Measurements from ENCODE around the gene TWF1. TPM values are rescaled to one million over a fixed set of nuclear protein-coding genes. Genes with fewer than 3 reads are reported as not detected.

Gene TWF1
- total and polyA plus RNA-seq, 2 of the 8 experiments (the other 6 are each of a cell fraction or from before 2014, with no cell fraction given), result 7.6 to 27.9 TPM

DNA sequence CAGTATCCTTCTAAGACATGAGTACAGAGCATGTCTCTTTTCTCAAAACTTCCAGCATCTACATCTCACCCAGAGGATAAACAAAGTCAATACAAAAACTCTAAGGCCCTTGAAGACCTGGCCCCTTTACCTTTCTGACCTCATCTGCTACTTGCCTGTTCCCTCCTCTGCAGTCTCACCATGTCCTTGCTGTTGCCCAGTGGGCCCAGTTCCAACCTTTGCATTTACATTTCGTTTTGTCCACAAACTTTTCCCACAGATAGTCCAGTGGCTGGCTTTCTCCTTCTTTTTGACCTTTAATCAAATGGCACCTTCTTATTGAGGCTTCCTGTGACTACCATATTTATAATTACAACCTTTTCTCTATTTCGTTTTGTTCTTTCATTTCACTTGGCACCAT is 45.7 kb downstream of the TWF1 start:
- Histone ChIP-seq H3K9ac (replicated peaks in 1 of 4; ENCODE audit: extremely low read depth in 1 of 4, low read depth in 3 of 4, low read length in 3 of 4) (no peak overlapping the region), H3K56ac (replicated peaks; ENCODE audit: insufficient read length, low read depth, low read length) (no peak overlapping the region), H3K4me2 (ENCODE audit: insufficient read depth in 1 of 2, low read depth in 2 of 2, low read length in 2 of 2) (peak overlapping the region; percentile 39 to 81; a peak in 3 of 4 replicates), H2BK20ac (ENCODE audit: low read length) (peak overlapping the region; percentile 55; the same call in 1 of the 2 replicates), H3K9me3 (ENCODE audit: insufficient read depth in 2 of 2, low read depth in 1 of 2, low read length in 1 of 2) (no peaks in the 10 kb centered on the region), H2AK5ac (ENCODE audit: low read depth, low read length) (no peak overlapping the region), H4K20me1 (replicated peaks in 1 of 2; ENCODE audit: control insufficient read depth in 1 of 2, insufficient read depth in 2 of 2, low read length in 2 of 2) (no peaks in the 10 kb centered on the region), H3K4me3 (ENCODE audit: extremely low read depth in 1 of 4, insufficient read depth in 2 of 4, low read depth in 3 of 4, low read length in 4 of 4) (peak overlapping the region in 1 of 4 experiments; percentile 80; a peak in 1 of 8 replicates), H3K79me1 (ENCODE audit: low read depth, low read length) (no peaks in the 10 kb centered on the region), H3K79me2 (ENCODE audit: control insufficient read depth in 1 of 2, insufficient read depth in 2 of 2, low read length in 2 of 2) (peaks cover 0 to 8% of the 10 kb centered on the region in 2 experiments; a peak in 1 of 4 replicates), H2AFZ (ENCODE audit: low read length) (no peak overlapping the region), H3K36me3 (ENCODE audit: control insufficient read depth in 2 of 4, insufficient read depth in 4 of 4, low read length in 3 of 4) (no peaks in the 10 kb centered on the region), H2BK15ac (ENCODE audit: low read length) (peak overlapping the region; percentile 82; the same call in 1 of the 2 replicates), H4K8ac (ENCODE audit: extremely low read depth, insufficient read depth, low read length) (no peak overlapping the region), H2BK12ac (ENCODE audit: low read depth, low read length) (no peak overlapping the region), H2BK120ac (replicated peaks; ENCODE audit: low read depth, low read length) (no peak overlapping the region), H2BK5ac (ENCODE audit: low read depth, low read length) (no peak overlapping the region), H3K4ac (replicated peaks; ENCODE audit: insufficient read length, low read depth, low read length) (no peak overlapping the region), H3K23me2 (ENCODE audit: low read depth, low read length) (no peaks in the 10 kb centered on the region; the same call in 1 of the 2 replicates), H3K23ac (ENCODE audit: insufficient read length) (no peak overlapping the region), H3K4me1 (replicated peaks in 1 of 4; ENCODE audit: control insufficient read depth in 3 of 4, insufficient read depth in 4 of 4, low read length in 3 of 4) (peaks cover 0 to 15% (median 6%) of the 10 kb centered on the region in 4 experiments; a peak in 5 of 7 replicates), H4K91ac (replicated peaks; ENCODE audit: insufficient read length, low read length) (no peak overlapping the region), H3K27ac (ENCODE audit: low read depth, low read length) (no peak overlapping the region), H4K5ac (ENCODE audit: insufficient read length, low read depth, low read length) (no peak overlapping the region), H3K14ac (ENCODE audit: insufficient read length) (no peak overlapping the region), H3K27me3 (replicated peaks in 1 of 4; ENCODE audit: control insufficient read depth in 3 of 4, extremely low read depth in 1 of 4, insufficient read depth in 3 of 4, low read length in 3 of 4) (no peaks in the 10 kb centered on the region), H3K18ac (ENCODE audit: extremely low read depth, low read length) (no peak overlapping the region)
- WGBS, 2 experiments (ENCODE audit: extremely low coverage in 1 of 2, insufficient coverage in 1 of 2, insufficient read length in 1 of 2, insufficient replicate concordance in 2 of 2, low coverage in 1 of 2, low lambda C conversion rate in 2 of 2, missing lambda C conversion rate in 1 of 2), result 83% methylated on average over 2 of the region's 2 CpGs; no CpG with 5 or more reads in 1 of the 2 experiments
- no peak for FAIRE-seq
- DNase-seq (ENCODE audit: low read depth in 1 of 2, low spot score in 2 of 2), result no peak
- TF ChIP-seq TBP (IDR thresholded peaks at IDR 0.05; ENCODE audit: low read depth, low read length) (no peak), CHD1 (IDR thresholded peaks at IDR 0.05; ENCODE audit: low read depth, low read length) (no peak)
- CTCF ChIA-PET (ENCODE audit: partially characterized antibody), result interaction anchor here (1.6 kb wide), 1 partner anchor 122 kb away, joined by 7 read pairs; no protein-coding TSS in a partner anchor
- POLR2A ChIA-PET (ENCODE audit: partially characterized antibody), result no interaction called here

All from H1 (cell line).